ENCODE measurements around the gene RBM8A. TPM values are rescaled to one million over a fixed set of nuclear protein-coding genes. Genes with fewer than 3 reads are reported as not detected.
A peak's percentile ranks its signal among the peaks of the same experiment; 100 is the strongest.

The RBM8A gene
- total and polyA plus RNA-seq, 9 of the 15 experiments (the other 6 are each of a cell fraction or from before 2014, with no cell fraction given) = 215 to 1,035 (median 291) TPM

DNA sequence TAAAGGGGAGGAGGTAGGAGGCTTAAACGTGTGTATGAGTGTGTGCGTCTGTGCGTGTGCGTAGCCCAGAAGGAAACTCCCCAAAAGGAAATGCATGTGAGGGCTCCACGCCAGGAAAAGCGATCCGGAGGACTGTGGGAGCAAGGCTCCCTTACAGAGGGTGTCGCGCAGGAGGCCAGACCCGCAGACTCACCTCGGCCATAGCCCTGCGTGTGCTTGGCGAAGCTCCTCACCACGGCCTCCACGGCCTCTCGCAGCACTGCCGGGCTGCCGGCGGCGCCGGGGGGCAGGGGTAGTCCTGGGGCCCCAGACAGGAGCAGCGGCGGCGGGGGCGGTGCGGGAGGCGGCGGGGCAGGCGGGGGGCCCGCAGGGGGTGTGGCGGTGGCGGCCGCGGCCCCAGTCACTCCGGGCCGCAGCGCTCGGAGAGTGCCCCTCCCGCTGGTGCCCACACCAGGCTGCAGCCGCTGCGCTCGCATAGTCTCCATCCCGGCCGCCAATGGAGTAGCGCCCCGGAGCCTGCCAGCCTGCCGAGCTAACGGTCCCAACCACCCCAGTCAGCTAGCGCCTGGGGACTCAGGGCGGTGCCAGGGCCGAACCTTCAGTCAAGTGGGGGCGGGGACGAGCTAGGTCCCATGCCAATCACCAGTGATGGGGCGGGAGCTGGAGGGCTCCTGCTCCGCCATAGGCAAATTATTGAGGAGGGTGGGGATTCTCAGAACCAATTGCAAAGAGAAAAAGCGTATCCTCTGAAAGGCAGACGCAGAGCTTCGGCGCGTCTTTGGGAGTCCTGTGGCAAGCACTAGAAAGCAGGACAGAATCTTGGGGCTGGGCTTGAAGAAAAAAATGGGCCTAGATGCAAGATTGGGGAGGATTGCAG lies 30.4 kb upstream of the RBM8A start, which contains the start of gene LIX1L (continued):
- TF ChIP-seq ZFP30 (CRISPR knock-in tag; IDR thresholded peaks at IDR 0.05; ENCODE audit: borderline replicate concordance) (no peak), ZNF76 (CRISPR knock-in tag; IDR thresholded peaks at IDR 0.05; ENCODE audit: borderline replicate concordance) (no peak), MYNN (IDR thresholded peaks at IDR 0.05) (peak; percentile 76), MYNN (CRISPR knock-in tag; IDR thresholded peaks at IDR 0.05) (no peak), FOSL1 (tag; conservative IDR thresholded peaks at IDR 0.05) (peak; percentile 43; the same call in 1 of the 2 replicates), MTA1 (IDR thresholded peaks at IDR 0.05; ENCODE audit: borderline replicate concordance) (peak; percentile 25; the same call in 1 of the 2 replicates), NCOR1 (IDR thresholded peaks at IDR 0.05) (no peak), TAF7 (tag; IDR thresholded peaks at IDR 0.05) (no peak), SRSF9 (IDR thresholded peaks at IDR 0.05; ENCODE audit: borderline replicate concordance, low read depth, low read length) (no peak), ZNF699 (CRISPR knock-in tag; IDR thresholded peaks at IDR 0.05; ENCODE audit: insufficient replicate concordance) (no peak), IRF2 (CRISPR knock-in tag; IDR thresholded peaks at IDR 0.05) (no peak), ZNF780A (CRISPR knock-in tag; IDR thresholded peaks at IDR 0.05) (no peak), ZFPM2 (CRISPR knock-in tag; IDR thresholded peaks at IDR 0.05) (no peak), MCM3 (IDR thresholded peaks at IDR 0.05) (no peak), ZNF778 (CRISPR knock-in tag; IDR thresholded peaks at IDR 0.05) (no peak), RUNX1 (IDR thresholded peaks at IDR 0.05; ENCODE audit: low read depth) (no peak), HIVEP1 (CRISPR knock-in tag; IDR thresholded peaks at IDR 0.05) (no peak), ZNF311 (CRISPR knock-in tag; IDR thresholded peaks at IDR 0.05) (no peak), ZNF165 (CRISPR knock-in tag; IDR thresholded peaks at IDR 0.05; ENCODE audit: borderline replicate concordance) (no peak), RBFOX2 (IDR thresholded peaks at IDR 0.05; ENCODE audit: low read depth, low read length) (peak; percentile 76), ELF2 (CRISPR knock-in tag; IDR thresholded peaks at IDR 0.05) (no peak)
- TF ChIP-seq, protein P1, sequence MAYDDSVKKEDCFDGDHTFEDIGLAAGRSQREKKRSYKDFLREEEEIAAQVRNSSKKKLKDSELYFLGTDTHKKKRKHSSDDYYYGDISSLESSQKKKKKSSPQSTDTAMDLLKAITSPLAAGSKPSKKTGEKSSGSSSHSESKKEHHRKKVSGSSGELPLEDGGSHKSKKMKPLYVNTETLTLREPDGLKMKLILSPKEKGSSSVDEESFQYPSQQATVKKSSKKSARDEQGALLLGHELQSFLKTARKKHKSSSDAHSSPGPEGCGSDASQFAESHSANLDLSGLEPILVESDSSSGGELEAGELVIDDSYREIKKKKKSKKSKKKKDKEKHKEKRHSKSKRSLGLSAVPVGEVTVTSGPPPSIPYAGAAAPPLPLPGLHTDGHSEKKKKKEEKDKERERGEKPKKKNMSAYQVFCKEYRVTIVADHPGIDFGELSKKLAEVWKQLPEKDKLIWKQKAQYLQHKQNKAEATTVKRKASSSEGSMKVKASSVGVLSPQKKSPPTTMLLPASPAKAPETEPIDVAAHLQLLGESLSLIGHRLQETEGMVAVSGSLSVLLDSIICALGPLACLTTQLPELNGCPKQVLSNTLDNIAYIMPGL (CRISPR knock-in tag; IDR thresholded peaks at IDR 0.05) = no peak
- TF ChIP-seq, protein P2, sequence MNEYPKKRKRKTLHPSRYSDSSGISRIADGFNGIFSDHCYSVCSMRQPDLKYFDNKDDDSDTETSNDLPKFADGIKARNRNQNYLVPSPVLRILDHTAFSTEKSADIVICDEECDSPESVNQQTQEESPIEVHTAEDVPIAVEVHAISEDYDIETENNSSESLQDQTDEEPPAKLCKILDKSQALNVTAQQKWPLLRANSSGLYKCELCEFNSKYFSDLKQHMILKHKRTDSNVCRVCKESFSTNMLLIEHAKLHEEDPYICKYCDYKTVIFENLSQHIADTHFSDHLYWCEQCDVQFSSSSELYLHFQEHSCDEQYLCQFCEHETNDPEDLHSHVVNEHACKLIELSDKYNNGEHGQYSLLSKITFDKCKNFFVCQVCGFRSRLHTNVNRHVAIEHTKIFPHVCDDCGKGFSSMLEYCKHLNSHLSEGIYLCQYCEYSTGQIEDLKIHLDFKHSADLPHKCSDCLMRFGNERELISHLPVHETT (CRISPR knock-in tag; conservative IDR thresholded peaks at IDR 0.05 in 1 of 2, IDR thresholded peaks at IDR 0.05 in 1 of 2) = no peak
- TF ChIP-seq, protein P3, sequence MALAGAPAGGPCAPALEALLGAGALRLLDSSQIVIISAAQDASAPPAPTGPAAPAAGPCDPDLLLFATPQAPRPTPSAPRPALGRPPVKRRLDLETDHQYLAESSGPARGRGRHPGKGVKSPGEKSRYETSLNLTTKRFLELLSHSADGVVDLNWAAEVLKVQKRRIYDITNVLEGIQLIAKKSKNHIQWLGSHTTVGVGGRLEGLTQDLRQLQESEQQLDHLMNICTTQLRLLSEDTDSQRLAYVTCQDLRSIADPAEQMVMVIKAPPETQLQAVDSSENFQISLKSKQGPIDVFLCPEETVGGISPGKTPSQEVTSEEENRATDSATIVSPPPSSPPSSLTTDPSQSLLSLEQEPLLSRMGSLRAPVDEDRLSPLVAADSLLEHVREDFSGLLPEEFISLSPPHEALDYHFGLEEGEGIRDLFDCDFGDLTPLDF (CRISPR knock-in tag; IDR thresholded peaks at IDR 0.05) = no peak

All from K562 (cell line).